OCI-LY3 (cell line): Measurements from ENCODE around the gene CTNNB1.

Source experiments
- EZH2phosphoT487 ChIP-seq: fragments of 200-600 bp; shearing (Covaris generic); IDR thresholded peaks from 2 replicates; pipeline ENCODE4 v1.6.1; 2018; ENCODE audit warnings: antibody characterized with exemption, mixed run types, low read depth
- TF ChIP-seq, protein P1 (sequence below): fragments of 200-600, 300-600 bp; sonication (generic); IDR thresholded peaks from 2 replicates; pipeline ENCODE4 v1.5.1; 2014; ENCODE audit warnings: antibody characterized with exemption, low read length, low read depth

DNA sequence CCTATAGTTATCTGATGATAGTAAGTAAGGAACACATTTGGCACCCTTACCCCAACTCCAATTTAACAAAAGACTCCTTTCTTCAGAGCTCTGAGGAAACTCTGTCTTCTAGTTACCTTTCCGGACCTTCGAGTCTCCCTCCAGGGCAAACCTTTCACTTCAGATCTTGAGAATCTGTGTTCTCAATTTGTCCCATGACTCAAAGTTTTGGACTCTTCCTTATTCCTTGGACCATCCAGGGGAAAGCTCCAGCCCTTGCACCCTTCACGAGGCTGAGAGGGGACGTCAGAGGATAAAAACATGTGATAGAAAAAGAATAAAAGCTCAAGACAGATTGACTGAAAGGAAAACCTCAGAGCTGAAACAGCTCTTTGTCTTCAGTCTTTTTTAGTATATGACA is 76.9 kb downstream of the CTNNB1 start:
- TF ChIP-seq, protein P1, sequence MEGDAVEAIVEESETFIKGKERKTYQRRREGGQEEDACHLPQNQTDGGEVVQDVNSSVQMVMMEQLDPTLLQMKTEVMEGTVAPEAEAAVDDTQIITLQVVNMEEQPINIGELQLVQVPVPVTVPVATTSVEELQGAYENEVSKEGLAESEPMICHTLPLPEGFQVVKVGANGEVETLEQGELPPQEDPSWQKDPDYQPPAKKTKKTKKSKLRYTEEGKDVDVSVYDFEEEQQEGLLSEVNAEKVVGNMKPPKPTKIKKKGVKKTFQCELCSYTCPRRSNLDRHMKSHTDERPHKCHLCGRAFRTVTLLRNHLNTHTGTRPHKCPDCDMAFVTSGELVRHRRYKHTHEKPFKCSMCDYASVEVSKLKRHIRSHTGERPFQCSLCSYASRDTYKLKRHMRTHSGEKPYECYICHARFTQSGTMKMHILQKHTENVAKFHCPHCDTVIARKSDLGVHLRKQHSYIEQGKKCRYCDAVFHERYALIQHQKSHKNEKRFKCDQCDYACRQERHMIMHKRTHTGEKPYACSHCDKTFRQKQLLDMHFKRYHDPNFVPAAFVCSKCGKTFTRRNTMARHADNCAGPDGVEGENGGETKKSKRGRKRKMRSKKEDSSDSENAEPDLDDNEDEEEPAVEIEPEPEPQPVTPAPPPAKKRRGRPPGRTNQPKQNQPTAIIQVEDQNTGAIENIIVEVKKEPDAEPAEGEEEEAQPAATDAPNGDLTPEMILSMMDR: no peak
- TF ChIP-seq EZH2phosphoT487: no peak
